ENCODE data around the gene AQP12B.

DNA sequence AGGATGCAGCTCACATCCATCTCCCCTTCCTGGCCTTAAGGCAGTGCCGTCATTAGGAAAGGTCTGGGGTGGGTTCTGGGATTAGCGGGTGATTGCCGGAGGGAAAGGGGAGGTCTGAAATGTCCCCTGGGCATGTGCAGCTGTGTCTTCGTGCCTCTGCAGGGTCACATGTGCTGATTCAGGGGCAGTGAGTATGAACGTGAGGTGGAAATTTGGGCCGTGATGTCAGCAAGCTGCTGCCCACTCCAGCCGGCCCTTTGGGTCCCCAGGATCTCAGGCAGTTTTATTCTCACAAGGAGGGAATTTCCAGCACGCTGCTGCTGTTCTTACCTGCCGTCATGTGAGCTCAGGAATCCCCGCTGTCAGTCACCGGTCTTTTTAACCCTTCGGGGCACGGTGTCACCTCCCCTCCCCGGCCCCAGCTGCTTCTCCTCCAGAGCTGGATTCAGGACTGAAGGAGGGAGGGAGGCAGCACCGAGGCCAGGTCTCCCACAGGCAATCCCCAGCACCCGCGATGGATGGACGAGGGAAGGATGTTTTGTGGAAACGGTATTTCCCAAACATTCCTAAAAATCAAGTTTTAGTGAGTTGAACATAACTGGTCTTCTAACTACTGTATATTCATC, 33.9 kb downstream of the AQP12B start:
- TF ChIP-seq, protein P1, sequence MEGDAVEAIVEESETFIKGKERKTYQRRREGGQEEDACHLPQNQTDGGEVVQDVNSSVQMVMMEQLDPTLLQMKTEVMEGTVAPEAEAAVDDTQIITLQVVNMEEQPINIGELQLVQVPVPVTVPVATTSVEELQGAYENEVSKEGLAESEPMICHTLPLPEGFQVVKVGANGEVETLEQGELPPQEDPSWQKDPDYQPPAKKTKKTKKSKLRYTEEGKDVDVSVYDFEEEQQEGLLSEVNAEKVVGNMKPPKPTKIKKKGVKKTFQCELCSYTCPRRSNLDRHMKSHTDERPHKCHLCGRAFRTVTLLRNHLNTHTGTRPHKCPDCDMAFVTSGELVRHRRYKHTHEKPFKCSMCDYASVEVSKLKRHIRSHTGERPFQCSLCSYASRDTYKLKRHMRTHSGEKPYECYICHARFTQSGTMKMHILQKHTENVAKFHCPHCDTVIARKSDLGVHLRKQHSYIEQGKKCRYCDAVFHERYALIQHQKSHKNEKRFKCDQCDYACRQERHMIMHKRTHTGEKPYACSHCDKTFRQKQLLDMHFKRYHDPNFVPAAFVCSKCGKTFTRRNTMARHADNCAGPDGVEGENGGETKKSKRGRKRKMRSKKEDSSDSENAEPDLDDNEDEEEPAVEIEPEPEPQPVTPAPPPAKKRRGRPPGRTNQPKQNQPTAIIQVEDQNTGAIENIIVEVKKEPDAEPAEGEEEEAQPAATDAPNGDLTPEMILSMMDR (tag by site-specific recombination; IDR thresholded peaks at IDR 0.05): no peak
- no peak for TF ChIP-seq ZNF302 (tag by site-specific recombination; IDR thresholded peaks at IDR 0.05; ENCODE audit: low read depth)
- TF ChIP-seq ZNF324 (tag by site-specific recombination; IDR thresholded peaks at IDR 0.05): no peak
- TF ChIP-seq ZNF140 (tag by site-specific recombination; IDR thresholded peaks at IDR 0.05): no peak
- TF ChIP-seq, protein P2, sequence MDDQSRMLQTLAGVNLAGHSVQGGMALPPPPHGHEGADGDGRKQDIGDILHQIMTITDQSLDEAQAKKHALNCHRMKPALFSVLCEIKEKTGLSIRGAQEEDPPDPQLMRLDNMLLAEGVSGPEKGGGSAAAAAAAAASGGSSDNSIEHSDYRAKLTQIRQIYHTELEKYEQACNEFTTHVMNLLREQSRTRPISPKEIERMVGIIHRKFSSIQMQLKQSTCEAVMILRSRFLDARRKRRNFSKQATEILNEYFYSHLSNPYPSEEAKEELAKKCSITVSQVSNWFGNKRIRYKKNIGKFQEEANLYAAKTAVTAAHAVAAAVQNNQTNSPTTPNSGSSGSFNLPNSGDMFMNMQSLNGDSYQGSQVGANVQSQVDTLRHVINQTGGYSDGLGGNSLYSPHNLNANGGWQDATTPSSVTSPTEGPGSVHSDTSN (CRISPR knock-in tag; IDR thresholded peaks at IDR 0.05): no peak
- no peak for TF ChIP-seq ZNF433 (tag by site-specific recombination; IDR thresholded peaks at IDR 0.05; ENCODE audit: low read depth)
- TF ChIP-seq, protein P3, sequence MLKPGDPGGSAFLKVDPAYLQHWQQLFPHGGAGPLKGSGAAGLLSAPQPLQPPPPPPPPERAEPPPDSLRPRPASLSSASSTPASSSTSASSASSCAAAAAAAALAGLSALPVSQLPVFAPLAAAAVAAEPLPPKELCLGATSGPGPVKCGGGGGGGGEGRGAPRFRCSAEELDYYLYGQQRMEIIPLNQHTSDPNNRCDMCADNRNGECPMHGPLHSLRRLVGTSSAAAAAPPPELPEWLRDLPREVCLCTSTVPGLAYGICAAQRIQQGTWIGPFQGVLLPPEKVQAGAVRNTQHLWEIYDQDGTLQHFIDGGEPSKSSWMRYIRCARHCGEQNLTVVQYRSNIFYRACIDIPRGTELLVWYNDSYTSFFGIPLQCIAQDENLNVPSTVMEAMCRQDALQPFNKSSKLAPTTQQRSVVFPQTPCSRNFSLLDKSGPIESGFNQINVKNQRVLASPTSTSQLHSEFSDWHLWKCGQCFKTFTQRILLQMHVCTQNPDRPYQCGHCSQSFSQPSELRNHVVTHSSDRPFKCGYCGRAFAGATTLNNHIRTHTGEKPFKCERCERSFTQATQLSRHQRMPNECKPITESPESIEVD (tag by site-specific recombination; IDR thresholded peaks at IDR 0.05): no peak
- TF ChIP-seq ZNF501 (tag by site-specific recombination; IDR thresholded peaks at IDR 0.05): no peak
- TF ChIP-seq, protein P4, sequence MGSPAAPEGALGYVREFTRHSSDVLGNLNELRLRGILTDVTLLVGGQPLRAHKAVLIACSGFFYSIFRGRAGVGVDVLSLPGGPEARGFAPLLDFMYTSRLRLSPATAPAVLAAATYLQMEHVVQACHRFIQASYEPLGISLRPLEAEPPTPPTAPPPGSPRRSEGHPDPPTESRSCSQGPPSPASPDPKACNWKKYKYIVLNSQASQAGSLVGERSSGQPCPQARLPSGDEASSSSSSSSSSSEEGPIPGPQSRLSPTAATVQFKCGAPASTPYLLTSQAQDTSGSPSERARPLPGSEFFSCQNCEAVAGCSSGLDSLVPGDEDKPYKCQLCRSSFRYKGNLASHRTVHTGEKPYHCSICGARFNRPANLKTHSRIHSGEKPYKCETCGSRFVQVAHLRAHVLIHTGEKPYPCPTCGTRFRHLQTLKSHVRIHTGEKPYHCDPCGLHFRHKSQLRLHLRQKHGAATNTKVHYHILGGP (tag by site-specific recombination; IDR thresholded peaks at IDR 0.05): no peak
- no peak for TF ChIP-seq TCF7L2 (IDR thresholded peaks at IDR 0.05; ENCODE audit: borderline replicate concordance, low read depth, low read length)
- TF ChIP-seq ZNF561 (tag by site-specific recombination; IDR thresholded peaks at IDR 0.05; ENCODE audit: borderline replicate concordance): no peak
- no peak for TF ChIP-seq REPIN1 (tag by site-specific recombination; IDR thresholded peaks at IDR 0.05; ENCODE audit: low read depth)
- TF ChIP-seq ZNF169 (tag by site-specific recombination; IDR thresholded peaks at IDR 0.05): no peak

Measured in HEK293 (cell line).